Superior temporal gyrus (tissue), 1 donor: Measurements from ENCODE around the gene ZNF99.
A peak's percentile ranks its signal among the peaks of the same experiment; 100 is the strongest.
"Not testable (repeated sequence)": the region's sequence is repeated elsewhere in the genome, so short reads cannot be mapped to it uniquely, and the experiment has no call there.

Source experiments
- DNase-seq: peaks from one replicate; pipeline ENCODE4 v3.0.0-alpha.2; 2016; ENCODE audit errors: extremely low spot score

The ZNF99 gene

GRCh38 chr19:22783651-22784410, at the start of gene ZNF99:
Gene ZNF99, minus strand, starts transcription at chr19:22784151. Its CDS starts 135 bp downstream, at chr19:22784016.
- DNase-seq = peak; percentile 78

DNA sequence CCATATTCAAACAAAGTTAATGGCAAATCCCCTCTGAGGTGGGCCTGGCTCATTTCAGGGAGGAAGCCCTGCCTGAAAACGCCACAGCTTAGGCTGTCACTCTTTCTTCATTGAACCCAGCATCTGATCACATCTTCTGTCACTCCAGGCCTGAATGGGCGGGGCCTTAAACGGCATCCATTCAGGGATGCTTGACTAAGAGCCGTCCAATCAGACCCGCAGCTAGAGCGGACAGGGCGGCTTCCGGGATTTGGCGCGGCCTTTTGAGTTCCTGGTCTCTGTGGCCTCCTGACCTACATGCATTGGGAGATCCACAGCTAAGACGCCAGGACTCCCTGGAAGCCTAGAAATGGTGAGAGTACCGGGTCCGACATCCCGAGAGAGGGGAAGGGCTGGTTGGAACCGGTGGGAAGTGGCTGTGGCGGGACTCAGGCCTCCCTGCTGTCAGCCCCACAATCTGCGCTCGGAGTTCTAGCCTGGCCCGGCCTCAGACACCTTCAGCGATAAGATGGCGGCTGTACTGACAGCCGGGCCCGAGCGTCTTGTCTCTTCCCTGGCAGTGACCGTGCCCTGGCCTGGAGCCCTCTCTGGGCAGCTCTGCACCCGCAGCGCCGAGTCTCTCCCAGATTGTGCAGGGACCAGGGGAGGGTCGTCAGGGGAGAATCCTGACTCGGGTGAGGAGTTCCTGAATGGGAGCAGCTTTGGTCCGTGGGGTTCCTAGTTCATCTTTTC, 48.2 kb upstream of the ZNF99 start, which contains the start of gene ZNF723:
Gene ZNF723 (plus strand): TSS at position 261 of the 732 bp plus-strand sequence. CDS start 89 bp downstream, at position 350.
- no peak for DNase-seq

- DNase-seq = no peak
Observed at GRCh38 chr19:22831211-22831610, 47.3 kb upstream of the ZNF99 start.

DNA sequence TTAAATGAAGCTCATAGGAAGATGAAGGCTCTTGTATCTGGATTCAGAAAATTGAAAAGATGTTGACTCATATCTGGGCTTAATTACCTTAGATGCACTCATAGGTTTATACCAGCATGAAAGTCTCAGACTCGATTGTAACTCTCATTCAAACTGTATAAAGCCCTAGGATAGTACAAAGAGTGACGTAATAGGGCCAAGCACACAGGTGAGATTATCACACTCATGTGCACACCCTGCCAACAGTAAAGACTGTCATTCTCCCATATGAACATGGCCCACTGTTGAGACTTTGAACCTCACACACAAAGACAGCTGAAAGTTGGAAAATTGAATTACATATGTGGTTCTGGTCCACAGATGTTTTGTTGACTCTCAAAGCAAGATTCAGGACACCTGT, 30.2 kb upstream of the ZNF99 start:
- no peak for DNase-seq

- no peak for DNase-seq
Observed at GRCh38 chr19:22807061-22807835, 23.3 kb upstream of the ZNF99 start.

DNA sequence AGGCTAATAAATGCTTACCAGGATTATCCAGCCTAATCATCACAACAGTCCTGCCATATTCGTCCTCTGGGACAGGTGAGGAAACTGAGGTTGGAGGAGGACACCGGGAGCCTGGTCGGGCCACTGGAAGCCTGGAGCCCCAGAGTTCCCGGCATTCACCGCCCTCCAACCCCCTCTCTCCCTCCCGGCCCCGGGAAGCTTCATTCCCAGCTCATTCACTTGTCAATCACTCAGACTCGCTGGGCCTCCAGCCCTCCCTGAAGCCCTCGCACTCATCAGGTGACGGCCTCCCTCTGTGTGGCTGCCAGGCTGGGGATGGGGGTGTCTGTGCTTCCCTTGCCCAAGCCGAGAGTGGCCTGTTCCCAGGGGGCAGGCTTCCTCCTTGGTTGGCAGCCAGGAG, 22.5 kb upstream of the ZNF99 start:
- DNase-seq = no peak

GRCh38 chr19:22797040-22797439, 13.1 kb upstream of the ZNF99 start:
- DNase-seq = no peak

DNA sequence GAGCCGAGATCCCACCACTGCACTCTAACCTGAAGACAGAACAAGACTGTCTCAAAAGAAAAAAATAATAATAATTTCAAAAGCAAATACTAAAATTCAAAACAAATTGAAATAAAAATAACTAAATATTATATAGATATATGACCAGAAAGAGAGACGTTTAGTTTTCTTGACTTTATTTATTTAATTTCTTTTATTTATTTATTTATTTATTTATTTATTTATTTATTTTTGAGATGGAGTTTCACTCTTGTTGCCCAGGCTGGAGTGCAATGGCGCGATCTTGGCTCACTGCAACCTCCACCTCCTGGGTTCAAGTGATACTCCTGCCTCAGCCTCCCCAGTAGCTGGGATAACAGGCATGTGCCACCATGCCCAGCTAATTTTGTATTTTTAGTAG, 8.9 kb upstream of the ZNF99 start:
- DNase-seq = not testable (repeated sequence)

DNA sequence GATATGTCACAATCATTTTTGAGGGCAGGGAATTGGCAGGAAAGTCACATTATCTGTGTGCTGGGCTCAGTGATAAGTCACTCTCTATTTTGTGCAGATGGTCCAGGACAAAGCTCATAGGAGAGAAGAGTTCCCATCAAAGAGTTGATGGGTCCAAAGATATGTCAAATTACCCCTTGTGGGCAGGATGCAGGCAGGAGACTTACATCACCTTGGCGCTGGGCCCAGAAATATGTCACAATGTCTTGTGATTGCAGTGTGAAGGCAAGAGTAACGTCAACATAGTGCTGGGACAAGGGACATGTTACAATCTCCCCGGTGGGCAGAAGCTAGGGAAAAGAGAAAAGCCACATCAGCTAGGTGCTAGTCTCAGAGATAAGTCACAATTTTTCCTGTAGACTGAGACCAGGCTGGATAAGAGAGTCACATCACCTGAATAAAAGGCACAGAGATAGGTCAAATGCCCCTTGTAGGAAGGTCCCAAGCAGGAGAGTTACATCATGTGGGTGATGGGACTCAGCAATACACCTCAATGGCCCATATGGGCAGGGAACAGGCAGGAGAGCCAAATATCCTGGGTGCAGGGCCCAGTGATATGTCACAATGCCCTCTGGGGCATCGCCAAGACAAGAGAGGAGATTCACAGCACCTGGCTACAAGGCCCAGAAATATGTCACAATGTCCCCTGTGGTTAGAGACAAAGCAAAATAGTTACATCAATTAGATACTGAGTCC, 47.9 kb downstream of the ZNF99 start:
- DNase-seq = no peak

DNA sequence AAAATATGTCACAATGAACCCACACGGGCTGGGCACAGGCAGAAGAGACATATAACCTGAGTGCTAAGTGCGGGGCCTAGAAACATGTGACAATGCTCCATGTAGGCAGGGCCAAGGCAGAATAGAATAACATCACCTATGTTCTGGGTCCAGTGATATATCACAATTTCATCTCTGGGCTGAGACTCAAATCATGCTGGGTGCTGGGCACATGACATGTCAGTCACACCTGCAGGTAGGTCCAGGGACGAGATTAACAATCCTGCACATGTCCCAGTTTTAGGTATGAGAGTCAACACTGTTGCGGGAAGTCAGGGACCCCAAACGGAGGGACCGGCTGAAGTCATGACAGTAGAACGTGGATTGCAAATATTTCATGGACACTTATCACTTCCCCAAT, 50.3 kb downstream of the ZNF99 start:
- no peak for DNase-seq

DNA sequence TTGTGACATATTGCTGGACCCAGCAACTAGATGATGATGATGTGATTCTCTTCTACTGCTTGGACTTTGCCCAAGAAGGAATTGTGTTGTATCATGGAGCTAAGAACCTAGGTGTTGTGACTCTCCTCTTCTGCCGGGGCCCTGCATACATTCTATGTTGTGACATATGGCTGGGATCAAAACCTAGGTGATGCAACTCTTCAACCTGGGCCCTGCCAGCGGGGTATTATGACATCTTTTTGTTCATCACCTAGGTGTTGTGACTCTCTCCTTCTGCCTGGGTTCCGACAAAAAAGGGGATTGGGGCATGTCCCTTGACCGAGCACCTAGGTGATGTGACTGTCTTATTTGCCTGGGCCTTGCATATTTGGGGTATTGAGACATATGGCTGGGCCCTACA, 55.7 kb downstream of the ZNF99 start:
- DNase-seq = not testable (repeated sequence)

- DNase-seq = not testable (repeated sequence)
Observed at GRCh38 chr19:22721533-22721932, 62.4 kb downstream of the ZNF99 start.

DNA sequence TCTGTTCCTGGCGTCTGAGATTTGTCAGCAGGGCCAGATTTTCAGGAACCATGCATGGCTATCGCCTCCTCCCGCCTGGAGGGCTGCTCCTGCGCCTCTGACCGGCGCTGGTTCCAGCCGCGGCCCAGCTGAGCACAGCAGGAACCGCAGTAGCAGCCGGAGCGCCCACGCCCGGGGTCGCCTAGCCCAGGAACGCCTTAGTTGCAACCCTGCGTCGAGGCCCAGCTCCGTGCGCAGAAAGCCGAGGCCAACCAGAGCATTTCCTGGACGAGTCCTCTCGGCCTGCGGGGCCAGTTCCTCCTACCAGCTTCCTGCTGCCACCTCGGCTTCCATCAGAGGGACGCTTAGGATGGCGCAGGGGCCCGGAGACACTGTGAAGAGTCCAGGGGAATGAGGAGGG, 75.0 kb downstream of the ZNF99 start:
- DNase-seq = no peak

- not testable (repeated sequence) for DNase-seq
Observed at GRCh38 chr19:22703096-22703495, 80.9 kb downstream of the ZNF99 start.

DNA sequence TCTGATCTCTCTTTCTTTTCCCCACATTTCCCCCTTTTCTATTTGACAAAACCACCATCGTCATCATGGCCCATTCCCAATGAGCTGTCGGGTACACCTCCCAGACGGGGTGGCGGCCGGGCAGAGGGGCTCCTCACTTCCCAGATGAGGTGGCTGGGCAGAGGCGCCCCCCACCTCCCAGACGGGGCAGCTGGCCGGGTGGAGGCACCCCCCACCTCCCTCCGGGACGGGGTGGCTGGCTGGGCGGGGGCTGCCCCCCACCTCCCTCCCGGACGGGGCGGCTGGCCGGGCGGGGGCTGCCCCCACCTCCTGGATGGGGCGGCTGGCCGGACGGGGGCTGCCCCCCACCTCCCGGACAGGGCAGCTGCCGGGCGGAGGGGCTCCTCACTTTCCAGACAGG, 81.3 kb downstream of the ZNF99 start:
- DNase-seq = not testable (repeated sequence)
